Calu3 (cell line): Measurements from ENCODE around the gene RAB1B. TPM values are rescaled to one million over a fixed set of nuclear protein-coding genes. Genes with fewer than 3 reads are reported as not detected.

Experiments
- BruUV-seq: library from RNA; stranded (reverse); fragments of 400-500 nt; replicated peaks from 2 replicates; lab custom pipeline; 2021; lab: Mats Ljungman, UMichigan
- CTCF ChIA-PET: fragments of 300-600 bp; sonication (Branson Sonifier 250); formaldehyde crosslinking; loops from one replicate; lab custom pipeline; 2022; ENCODE audit warnings: antibody characterized with exemption; lab: Charles Lee
- DNase-seq: peaks from one replicate; pipeline ENCODE4 v3.0.0; 2022
- H3K27ac Mint-ChIP-seq: one replicate; pipeline ENCODE4 v1.8.0; 2022; ENCODE audit warnings: mixed read lengths; ENCODE audit not compliant: unreplicated experiment
- H3K27me3 Mint-ChIP-seq: one replicate; pipeline ENCODE4 v1.8.0; 2022; ENCODE audit warnings: mixed read lengths; ENCODE audit not compliant: unreplicated experiment
- H3K36me3 Mint-ChIP-seq: one replicate; pipeline ENCODE4 v1.8.0; 2022; ENCODE audit warnings: mild to moderate bottlenecking, moderate library complexity, mixed read lengths; ENCODE audit not compliant: insufficient read depth, unreplicated experiment
- H3K4me1 Mint-ChIP-seq: one replicate; pipeline ENCODE4 v1.8.0; 2022; ENCODE audit warnings: mild to moderate bottlenecking, low read depth, mixed read lengths; ENCODE audit not compliant: unreplicated experiment
- H3K4me3 Mint-ChIP-seq: one replicate; pipeline ENCODE4 v1.8.0; 2022; ENCODE audit warnings: mild to moderate bottlenecking, low read depth, moderate library complexity, mixed read lengths; ENCODE audit not compliant: unreplicated experiment
- H3K9me3 Mint-ChIP-seq: one replicate; pipeline ENCODE4 v1.8.0; 2022; ENCODE audit warnings: low read depth, mixed read lengths; ENCODE audit not compliant: unreplicated experiment
- CTCF ChIP-seq: fragments of 200-600 bp; IDR thresholded peaks from one replicate; pipeline ENCODE4 v1.8.0; 2022; ENCODE audit warnings: antibody characterized with exemption; ENCODE audit not compliant: unreplicated experiment
- intact Hi-C: fragments of 100-400 bp; cut with micrococcal nuclease; formaldehyde crosslinking; loops from one replicate; pipeline ENCODE4 v1.10.0; 2022; ENCODE audit not compliant: unreplicated experiment
- total RNA-seq: library from RNA; stranded (reverse); gene quantifications from 2 replicates; pipeline ENCODE4 v1.2.3, GENCODE V29; 2022

Gene RAB1B
- total RNA-seq, 1 experiment from 2014 or later = 144 TPM

GRCh38 chr11:66294626-66295620 lies 26.5 kb downstream of the RAB1B start:
- BruUV-seq = no TSS peak
- no peak for DNase-seq
- intact Hi-C loops = no loop called here
- no peaks in the 10 kb centered on the region for H3K9me3 Mint-ChIP-seq
- peaks cover 56% of the 10 kb centered on the region for H3K27me3 Mint-ChIP-seq
- H3K4me3 Mint-ChIP-seq = no peak overlapping the region
- no peak overlapping the region for H3K27ac Mint-ChIP-seq
- H3K36me3 Mint-ChIP-seq = peaks cover 12% of the 10 kb centered on the region
- CTCF ChIA-PET = interaction anchor here (0.8 kb wide), 1 partner anchor 18 kb away, joined by 3 read pairs; no protein-coding TSS in a partner anchor
- H3K4me1 Mint-ChIP-seq = peaks cover 27% of the 10 kb centered on the region
- TF ChIP-seq CTCF = no peak

GRCh38 chr11:66297610-66298009 lies 29.2 kb downstream of the RAB1B start:
- peaks cover 3% of the 10 kb centered on the region for H3K36me3 Mint-ChIP-seq
- H3K4me3 Mint-ChIP-seq = no peak overlapping the region
- CTCF ChIA-PET = interaction anchor here (0.6 to 1.5 kb wide), 3 partner anchors 9 to 131 kb away, joined by 3 to 6 read pairs (median 5); partner anchors contain the start of gene YIF1A
- H3K27me3 Mint-ChIP-seq = peaks cover 38% of the 10 kb centered on the region
- H3K9me3 Mint-ChIP-seq = no peaks in the 10 kb centered on the region
- no peak overlapping the region for H3K27ac Mint-ChIP-seq
- peaks cover 11% of the 10 kb centered on the region for H3K4me1 Mint-ChIP-seq
- no TSS peak for BruUV-seq
- intact Hi-C loops = no loop called here
- no peak for DNase-seq
- no peak for TF ChIP-seq CTCF

- Mint-ChIP-seq H3K9me3 (no peaks in the 10 kb centered on the region), H3K4me1 (no peaks in the 10 kb centered on the region), H3K27ac (no peak overlapping the region), H3K36me3 (no peaks in the 10 kb centered on the region), H3K27me3 (peaks cover 23% of the 10 kb centered on the region), H3K4me3 (no peak overlapping the region)
- no peak for TF ChIP-seq CTCF
- CTCF ChIA-PET = interaction anchor here (0.6 kb wide), 1 partner anchor 31 kb away, joined by 9 read pairs; no protein-coding TSS in a partner anchor
- no TSS peak for BruUV-seq
- no peak for DNase-seq
- intact Hi-C loops = no loop called here
These were observed 30.7 kb downstream of the RAB1B start for GRCh38 chr11:66299186-66299585.

GRCh38 chr11:66302656-66303055 lies 34.2 kb downstream of the RAB1B start:
- BruUV-seq = no TSS peak
- no peak overlapping the region for H3K4me3 Mint-ChIP-seq
- no peak for TF ChIP-seq CTCF
- no peak for DNase-seq
- no peaks in the 10 kb centered on the region for H3K4me1 Mint-ChIP-seq
- CTCF ChIA-PET = interaction anchor here (1.5 kb wide), 1 partner anchor 10 kb away, joined by 5 read pairs; no protein-coding TSS in a partner anchor
- H3K9me3 Mint-ChIP-seq = no peaks in the 10 kb centered on the region
- no peak overlapping the region for H3K27ac Mint-ChIP-seq
- H3K36me3 Mint-ChIP-seq = no peaks in the 10 kb centered on the region
- peaks cover 10% of the 10 kb centered on the region for H3K27me3 Mint-ChIP-seq
- intact Hi-C loops = no loop called here
